ENCODE measurements around the gene LSM7.
A peak's percentile ranks its signal among the peaks of the same experiment; 100 is the strongest.

The LSM7 gene

DNA sequence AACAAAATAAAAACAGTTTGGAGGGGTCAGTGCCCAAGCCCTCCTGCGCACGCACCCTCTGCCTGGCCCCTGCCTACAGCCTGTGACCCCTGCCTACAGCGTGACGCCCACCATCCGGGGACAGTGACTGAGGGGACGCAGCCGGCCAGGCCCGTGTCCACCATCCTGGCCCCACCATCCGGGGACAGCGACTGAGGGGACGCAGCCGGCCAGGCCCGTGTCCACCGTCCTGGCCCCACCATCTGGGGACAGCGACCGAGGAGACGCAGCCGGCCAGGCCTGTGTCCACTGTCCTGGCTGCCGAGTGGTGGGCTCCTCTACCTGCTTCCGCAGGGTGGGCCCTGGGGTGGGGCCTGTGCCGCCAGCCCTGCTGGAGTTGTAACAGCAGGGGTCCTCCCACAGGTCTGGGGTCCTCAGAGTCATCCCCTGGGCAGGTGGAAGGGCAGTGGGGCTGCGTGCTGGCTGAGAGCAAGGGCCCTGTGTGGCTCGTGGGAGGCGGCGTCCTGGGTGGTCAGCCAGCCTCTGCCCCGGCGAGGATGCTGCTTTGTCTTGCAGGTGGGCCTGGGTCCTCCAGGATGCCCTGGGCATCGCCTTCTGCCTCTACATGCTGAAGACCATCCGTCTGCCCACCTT is 14.4 kb upstream of the LSM7 start:
- H4K12ac ChIP-seq (ENCODE audit: low read depth, low read length) = no peak overlapping the region
- no peaks in the 10 kb centered on the region for H3K27me3 ChIP-seq (ENCODE audit: insufficient read depth, low read length)
- H3K4me2 ChIP-seq (ENCODE audit: low read length) = no peak overlapping the region
- peak overlapping the region; percentile 67 for H2AK5ac ChIP-seq (ENCODE audit: low read length)
- peak overlapping the region; percentile 92 for H2BK12ac ChIP-seq (ENCODE audit: low read length)
- WGBS (ENCODE audit: extremely low coverage, insufficient coverage, insufficient read length) = no CpG with 5 or more reads among the region's 29 CpGs
- no peak overlapping the region for H3K4me3 ChIP-seq (ENCODE audit: low read depth, low read length)
- peak overlapping the region; percentile 84 for H3K18ac ChIP-seq (ENCODE audit: low read length)
- H3K79me2 ChIP-seq (ENCODE audit: control insufficient read depth, insufficient read depth, low read length, poor library complexity) = peaks cover 4% of the 10 kb centered on the region
- H2BK120ac ChIP-seq (ENCODE audit: insufficient read depth, low read length, poor library complexity) = peak overlapping the region; percentile 48
- peak overlapping the region; percentile 37 for H4K8ac ChIP-seq (ENCODE audit: low read depth, low read length)
- H3K79me1 ChIP-seq (ENCODE audit: low read length) = peaks cover 12% of the 10 kb centered on the region
- H3K23ac ChIP-seq (ENCODE audit: low read length) = no peak overlapping the region
- no peak overlapping the region for H3K9ac ChIP-seq (ENCODE audit: low read length)
- DNase-seq = no peak
- H2BK5ac ChIP-seq (ENCODE audit: low read depth, low read length, poor library complexity) = peak overlapping the region; percentile 4
- H4K91ac ChIP-seq (ENCODE audit: low read depth, low read length) = peak overlapping the region; percentile 84
- H3K4ac ChIP-seq (ENCODE audit: low read depth, low read length) = peak overlapping the region; percentile 38
- no peaks in the 10 kb centered on the region for H3K9me3 ChIP-seq (ENCODE audit: insufficient read depth, low read depth, low read length)
- no peak overlapping the region for H2AFZ ChIP-seq (ENCODE audit: insufficient read depth, low read length, poor library complexity)
- peak overlapping the region; percentile 57 for H3K14ac ChIP-seq (ENCODE audit: low read length)
- H3K4me1 ChIP-seq (ENCODE audit: control insufficient read depth in 1 of 2, insufficient read depth in 2 of 2, low read length in 2 of 2) = peaks cover 16 to 18% of the 10 kb centered on the region in 2 experiments
- no peak overlapping the region for H3K27ac ChIP-seq (ENCODE audit: low read depth, low read length)
- peaks cover 30 to 32% of the 10 kb centered on the region in 2 experiments for H3K36me3 ChIP-seq (ENCODE audit: control insufficient read depth in 1 of 2, insufficient read depth in 2 of 2, low read length in 2 of 2)

DNA sequence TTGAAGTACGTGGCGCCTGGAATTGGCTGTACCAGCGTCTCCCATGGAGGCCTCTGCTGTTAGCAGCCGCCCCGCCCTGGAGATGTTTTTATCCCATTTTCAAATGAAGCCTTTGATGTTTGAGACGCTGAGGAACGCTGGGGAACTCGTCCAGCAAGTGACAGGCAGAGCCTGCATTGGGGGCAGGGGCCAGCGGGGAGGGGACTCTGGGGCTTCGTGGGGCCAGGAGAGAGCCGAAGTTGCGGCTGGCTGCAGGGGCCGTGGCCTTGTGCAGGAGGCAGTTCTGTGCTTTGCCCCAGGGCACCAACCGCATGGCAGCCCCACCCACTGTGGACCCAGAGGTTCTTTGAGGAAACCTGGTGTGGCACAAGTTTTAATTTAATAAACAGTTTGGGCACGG is 13.6 kb upstream of the LSM7 start:
- H2AK5ac ChIP-seq (ENCODE audit: low read length) = no peak overlapping the region
- no CpG with 5 or more reads among the region's 15 CpGs for WGBS (ENCODE audit: extremely low coverage, insufficient coverage, insufficient read length)
- H3K27me3 ChIP-seq (ENCODE audit: insufficient read depth, low read length) = no peaks in the 10 kb centered on the region
- H3K9ac ChIP-seq (ENCODE audit: low read length) = no peak overlapping the region
- peaks cover 22 to 25% of the 10 kb centered on the region in 2 experiments for H3K4me1 ChIP-seq (ENCODE audit: control insufficient read depth in 1 of 2, insufficient read depth in 2 of 2, low read length in 2 of 2)
- no peak overlapping the region for H3K18ac ChIP-seq (ENCODE audit: low read length)
- H4K8ac ChIP-seq (ENCODE audit: low read depth, low read length) = no peak overlapping the region
- H2BK12ac ChIP-seq (ENCODE audit: low read length) = no peak overlapping the region
- no peaks in the 10 kb centered on the region for H3K9me3 ChIP-seq (ENCODE audit: insufficient read depth, low read depth, low read length)
- DNase-seq = peak; percentile 86 to 87
- no peak overlapping the region for H3K4me3 ChIP-seq (ENCODE audit: low read depth, low read length)
- peaks cover 4% of the 10 kb centered on the region for H3K79me2 ChIP-seq (ENCODE audit: control insufficient read depth, insufficient read depth, low read length, poor library complexity)
- no peak overlapping the region for H2AFZ ChIP-seq (ENCODE audit: insufficient read depth, low read length, poor library complexity)
- H3K23ac ChIP-seq (ENCODE audit: low read length) = no peak overlapping the region
- no peak overlapping the region for H2BK5ac ChIP-seq (ENCODE audit: low read depth, low read length, poor library complexity)
- H3K4ac ChIP-seq (ENCODE audit: low read depth, low read length) = no peak overlapping the region
- no peak overlapping the region for H3K14ac ChIP-seq (ENCODE audit: low read length)
- no peak overlapping the region for H4K12ac ChIP-seq (ENCODE audit: low read depth, low read length)
- H3K36me3 ChIP-seq (ENCODE audit: control insufficient read depth in 1 of 2, insufficient read depth in 2 of 2, low read length in 2 of 2) = peaks cover 30 to 32% of the 10 kb centered on the region in 2 experiments
- H3K4me2 ChIP-seq (ENCODE audit: low read length) = peak overlapping the region; percentile 9
- H3K79me1 ChIP-seq (ENCODE audit: low read length) = peaks cover 12% of the 10 kb centered on the region
- H4K91ac ChIP-seq (ENCODE audit: low read depth, low read length) = peak overlapping the region; percentile 94
- H3K27ac ChIP-seq (ENCODE audit: low read depth, low read length) = no peak overlapping the region
- no peak overlapping the region for H2BK120ac ChIP-seq (ENCODE audit: insufficient read depth, low read length, poor library complexity)

GRCh38 chr19:2341244-2341751 is 12.9 kb upstream of the LSM7 start:
- H4K8ac ChIP-seq (ENCODE audit: low read depth, low read length) = peak overlapping the region; percentile 55
- H3K36me3 ChIP-seq (ENCODE audit: control insufficient read depth in 1 of 2, insufficient read depth in 2 of 2, low read length in 2 of 2) = peaks cover 30% of the 10 kb centered on the region in 2 experiments
- peak overlapping the region; percentile 76 for H3K18ac ChIP-seq (ENCODE audit: low read length)
- no peaks in the 10 kb centered on the region for H3K27me3 ChIP-seq (ENCODE audit: insufficient read depth, low read length)
- peak overlapping the region; percentile 94 for H4K91ac ChIP-seq (ENCODE audit: low read depth, low read length)
- H3K4ac ChIP-seq (ENCODE audit: low read depth, low read length) = peak overlapping the region; percentile 32
- H3K9ac ChIP-seq (ENCODE audit: low read length) = no peak overlapping the region
- DNase-seq = no peak
- H3K27ac ChIP-seq (ENCODE audit: low read depth, low read length) = peak overlapping the region; percentile 42
- peak overlapping the region; percentile 73 for H2BK120ac ChIP-seq (ENCODE audit: insufficient read depth, low read length, poor library complexity)
- H3K4me1 ChIP-seq (ENCODE audit: control insufficient read depth in 1 of 2, insufficient read depth in 2 of 2, low read length in 2 of 2) = peaks cover 26 to 29% of the 10 kb centered on the region in 2 experiments
- H3K4me2 ChIP-seq (ENCODE audit: low read length) = no peak overlapping the region
- H2AFZ ChIP-seq (ENCODE audit: insufficient read depth, low read length, poor library complexity) = no peak overlapping the region
- peak overlapping the region; percentile 61 for H2AK5ac ChIP-seq (ENCODE audit: low read length)
- H3K4me3 ChIP-seq (ENCODE audit: low read depth, low read length) = no peak overlapping the region
- H3K23ac ChIP-seq (ENCODE audit: low read length) = no peak overlapping the region
- peaks cover 4% of the 10 kb centered on the region for H3K9me3 ChIP-seq (ENCODE audit: insufficient read depth, low read depth, low read length)
- peaks cover 4% of the 10 kb centered on the region for H3K79me2 ChIP-seq (ENCODE audit: control insufficient read depth, insufficient read depth, low read length, poor library complexity)
- peaks cover 12% of the 10 kb centered on the region for H3K79me1 ChIP-seq (ENCODE audit: low read length)
- WGBS (ENCODE audit: extremely low coverage, insufficient coverage, insufficient read length) = no CpG with 5 or more reads among the region's 24 CpGs
- peak overlapping the region; percentile 61 for H3K14ac ChIP-seq (ENCODE audit: low read length)
- peak overlapping the region; percentile 17 for H4K12ac ChIP-seq (ENCODE audit: low read depth, low read length)
- peak overlapping the region; percentile 71 for H2BK5ac ChIP-seq (ENCODE audit: low read depth, low read length, poor library complexity)
- H2BK12ac ChIP-seq (ENCODE audit: low read length) = peak overlapping the region; percentile 75

DNA sequence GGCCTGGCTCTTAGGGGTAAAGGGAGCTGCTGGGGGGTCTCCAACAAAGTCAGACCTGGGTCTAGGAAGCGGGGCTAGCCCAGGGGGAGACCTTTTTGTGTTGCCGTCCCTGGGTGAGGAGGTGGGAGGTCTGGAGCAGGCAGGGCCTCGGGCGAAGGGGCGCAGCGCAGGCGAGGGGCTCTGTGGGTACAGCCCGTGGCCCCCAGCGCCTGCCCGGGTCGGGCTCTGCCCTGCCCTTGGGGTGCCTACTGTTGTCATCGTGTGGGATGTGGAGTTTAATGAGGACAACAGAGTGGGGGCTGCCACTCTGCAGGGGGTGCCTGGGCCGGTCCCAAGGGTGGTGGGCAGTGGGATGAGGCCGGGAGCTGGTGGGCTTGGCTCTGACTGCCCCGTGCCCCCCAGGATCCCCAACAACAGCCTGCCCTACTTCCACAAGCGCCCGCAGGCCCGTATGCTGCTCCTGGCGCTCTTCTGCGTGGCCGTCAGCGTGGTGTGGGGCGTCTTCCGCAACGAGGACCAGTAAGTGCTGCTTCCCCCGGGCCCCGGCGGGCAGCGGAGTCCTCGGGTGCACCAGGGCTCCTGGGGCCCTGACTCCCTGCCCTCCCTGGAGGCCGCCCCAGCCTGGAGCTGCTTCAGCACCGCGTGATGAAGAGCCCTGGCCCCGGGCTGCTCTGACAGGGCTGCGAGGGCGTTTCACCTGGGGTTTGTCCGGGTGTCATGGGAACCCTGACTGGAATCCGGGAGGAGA is 12.3 kb upstream of the LSM7 start:
- H3K4me3 ChIP-seq (ENCODE audit: low read depth, low read length) = no peak overlapping the region
- H2AK5ac ChIP-seq (ENCODE audit: low read length) = peak overlapping the region; percentile 61
- peak overlapping the region; percentile 17 for H4K12ac ChIP-seq (ENCODE audit: low read depth, low read length)
- no peak overlapping the region for H3K4me2 ChIP-seq (ENCODE audit: low read length)
- H4K8ac ChIP-seq (ENCODE audit: low read depth, low read length) = peak overlapping the region; percentile 55
- no peaks in the 10 kb centered on the region for H3K27me3 ChIP-seq (ENCODE audit: insufficient read depth, low read length)
- H3K18ac ChIP-seq (ENCODE audit: low read length) = peak overlapping the region; percentile 76
- H4K91ac ChIP-seq (ENCODE audit: low read depth, low read length) = peak overlapping the region; percentile 94
- peaks cover 6% of the 10 kb centered on the region for H3K9me3 ChIP-seq (ENCODE audit: insufficient read depth, low read depth, low read length)
- peak overlapping the region; percentile 42 for H3K27ac ChIP-seq (ENCODE audit: low read depth, low read length)
- no peak overlapping the region for H3K23ac ChIP-seq (ENCODE audit: low read length)
- H3K79me1 ChIP-seq (ENCODE audit: low read length) = peaks cover 12% of the 10 kb centered on the region
- no peak overlapping the region for H2AFZ ChIP-seq (ENCODE audit: insufficient read depth, low read length, poor library complexity)
- peaks cover 27 to 30% of the 10 kb centered on the region in 2 experiments for H3K36me3 ChIP-seq (ENCODE audit: control insufficient read depth in 1 of 2, insufficient read depth in 2 of 2, low read length in 2 of 2)
- peak overlapping the region; percentile 32 for H3K4ac ChIP-seq (ENCODE audit: low read depth, low read length)
- no peak overlapping the region for H3K9ac ChIP-seq (ENCODE audit: low read length)
- peak overlapping the region; percentile 61 for H3K14ac ChIP-seq (ENCODE audit: low read length)
- peak overlapping the region; percentile 73 for H2BK120ac ChIP-seq (ENCODE audit: insufficient read depth, low read length, poor library complexity)
- H3K79me2 ChIP-seq (ENCODE audit: control insufficient read depth, insufficient read depth, low read length, poor library complexity) = peaks cover 4% of the 10 kb centered on the region
- peak overlapping the region; percentile 75 for H2BK12ac ChIP-seq (ENCODE audit: low read length)
- no CpG with 5 or more reads among the region's 38 CpGs for WGBS (ENCODE audit: extremely low coverage, insufficient coverage, insufficient read length)
- peaks cover 26 to 29% of the 10 kb centered on the region in 2 experiments for H3K4me1 ChIP-seq (ENCODE audit: control insufficient read depth in 1 of 2, insufficient read depth in 2 of 2, low read length in 2 of 2)
- DNase-seq = peak; percentile 26 to 46
- peak overlapping the region; percentile 71 for H2BK5ac ChIP-seq (ENCODE audit: low read depth, low read length, poor library complexity)

All from trophoblast cell (in vitro differentiated cells and primary cell).